PC-9 (cell line): ENCODE results near the gene ASB12.

Experiments
- EZH2 ChIP-seq: fragments of 200-600 bp; sonication (generic); IDR thresholded peaks from 2 replicates; pipeline ENCODE4 v1.8.0; 2017; ENCODE audit warnings: antibody characterized with exemption, low read depth
- TF ChIP-seq, protein P1 (sequence below): fragments of 200-600 bp; sonication (generic); conservative IDR thresholded peaks from 2 replicates; pipeline ENCODE4 v1.6.1; 2017; ENCODE audit warnings: mixed run types, antibody characterized with exemption, mild to moderate bottlenecking, moderate library complexity

DNA sequence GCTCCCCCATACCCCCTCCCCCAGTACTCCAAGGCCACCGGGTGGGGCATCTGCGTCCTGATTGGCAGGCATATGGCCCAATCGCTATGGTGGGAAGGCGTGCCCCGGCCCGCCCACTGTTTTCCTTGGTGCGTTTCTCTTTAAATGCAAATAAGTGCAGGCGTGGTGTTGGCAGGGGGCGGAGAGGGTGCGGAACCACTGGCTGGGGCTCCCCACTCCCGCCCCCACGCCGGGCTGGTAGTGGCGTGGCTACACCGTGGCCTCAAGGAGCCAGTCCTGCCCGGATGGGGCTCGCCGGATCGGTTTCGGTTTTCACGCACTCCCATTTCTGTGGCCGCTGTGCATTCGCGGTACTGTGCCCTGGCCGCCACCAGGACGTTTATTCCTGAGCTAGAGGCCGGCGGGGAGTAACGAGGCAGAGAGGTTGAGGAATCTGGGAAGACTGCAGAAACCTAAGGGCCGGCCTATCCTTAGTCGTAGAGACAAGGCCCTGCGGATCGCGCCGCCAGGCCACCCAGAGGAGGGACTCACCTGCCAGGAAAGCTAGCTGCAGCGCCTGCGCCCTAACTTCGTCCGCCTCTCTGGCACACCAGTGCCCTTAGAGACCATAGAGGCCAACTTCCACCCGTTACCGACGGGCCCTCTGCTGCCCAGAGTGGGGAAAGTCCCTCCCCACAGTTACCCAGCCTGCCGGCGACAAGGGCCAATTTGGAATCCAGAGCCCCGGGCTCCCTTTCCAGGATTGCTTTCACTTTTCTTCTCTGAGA is 24.5 kb downstream of the ASB12 start:
- TF ChIP-seq, protein P1, sequence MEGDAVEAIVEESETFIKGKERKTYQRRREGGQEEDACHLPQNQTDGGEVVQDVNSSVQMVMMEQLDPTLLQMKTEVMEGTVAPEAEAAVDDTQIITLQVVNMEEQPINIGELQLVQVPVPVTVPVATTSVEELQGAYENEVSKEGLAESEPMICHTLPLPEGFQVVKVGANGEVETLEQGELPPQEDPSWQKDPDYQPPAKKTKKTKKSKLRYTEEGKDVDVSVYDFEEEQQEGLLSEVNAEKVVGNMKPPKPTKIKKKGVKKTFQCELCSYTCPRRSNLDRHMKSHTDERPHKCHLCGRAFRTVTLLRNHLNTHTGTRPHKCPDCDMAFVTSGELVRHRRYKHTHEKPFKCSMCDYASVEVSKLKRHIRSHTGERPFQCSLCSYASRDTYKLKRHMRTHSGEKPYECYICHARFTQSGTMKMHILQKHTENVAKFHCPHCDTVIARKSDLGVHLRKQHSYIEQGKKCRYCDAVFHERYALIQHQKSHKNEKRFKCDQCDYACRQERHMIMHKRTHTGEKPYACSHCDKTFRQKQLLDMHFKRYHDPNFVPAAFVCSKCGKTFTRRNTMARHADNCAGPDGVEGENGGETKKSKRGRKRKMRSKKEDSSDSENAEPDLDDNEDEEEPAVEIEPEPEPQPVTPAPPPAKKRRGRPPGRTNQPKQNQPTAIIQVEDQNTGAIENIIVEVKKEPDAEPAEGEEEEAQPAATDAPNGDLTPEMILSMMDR = no peak; the same call in 1 of the 2 replicates
- TF ChIP-seq EZH2 = no peak
